NCI-H128 (cell line): Measurements from ENCODE around the gene PROX1.

Experiments
- DNase-seq: peaks from one replicate; lab custom pipeline; 2025; ENCODE audit not compliant: unreplicated experiment; lab: John Stamatoyannopoulos, UW

The PROX1 gene

DNA sequence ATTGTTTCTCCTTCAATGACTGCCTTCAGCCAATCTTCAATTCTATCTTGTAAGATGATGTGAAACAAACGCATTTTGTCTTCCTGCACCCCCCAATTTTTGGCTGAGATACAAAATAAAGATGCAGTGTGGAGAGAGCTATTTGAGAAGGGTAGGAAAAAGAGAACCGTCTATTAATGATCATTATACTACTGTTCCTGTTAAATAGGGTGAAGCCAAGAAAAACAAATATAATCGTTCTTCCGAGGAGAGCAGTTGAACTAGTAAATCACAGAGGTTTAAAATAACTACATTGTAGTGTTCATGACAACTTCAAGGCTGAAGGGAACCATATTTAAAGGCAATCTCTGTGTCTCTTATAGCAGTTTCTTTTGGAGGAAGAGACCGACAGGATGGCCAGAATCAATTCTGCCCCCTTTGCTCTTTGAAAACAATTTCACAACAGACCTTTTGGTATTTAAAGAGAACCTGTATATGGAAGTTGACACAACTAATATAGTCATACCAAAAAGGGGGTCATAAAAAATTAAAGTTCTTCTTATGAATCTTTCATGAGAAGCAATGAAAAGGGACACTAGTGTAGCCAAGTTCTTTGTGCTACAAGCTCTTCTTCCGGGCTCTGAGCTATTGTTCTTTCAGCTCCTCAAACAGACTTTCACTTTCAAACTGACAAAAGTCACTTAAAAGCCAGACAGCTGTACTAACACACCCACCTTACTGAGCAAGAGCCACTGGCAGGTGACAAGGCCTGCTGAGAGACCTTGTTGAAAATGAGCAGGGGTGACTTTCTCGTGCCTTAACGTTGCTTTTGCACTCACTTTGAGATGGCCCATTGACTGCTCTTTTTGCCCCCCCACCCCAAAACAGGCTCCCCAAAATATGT is 30.9 kb downstream of the PROX1 start:
- DNase-seq = no peak

DNA sequence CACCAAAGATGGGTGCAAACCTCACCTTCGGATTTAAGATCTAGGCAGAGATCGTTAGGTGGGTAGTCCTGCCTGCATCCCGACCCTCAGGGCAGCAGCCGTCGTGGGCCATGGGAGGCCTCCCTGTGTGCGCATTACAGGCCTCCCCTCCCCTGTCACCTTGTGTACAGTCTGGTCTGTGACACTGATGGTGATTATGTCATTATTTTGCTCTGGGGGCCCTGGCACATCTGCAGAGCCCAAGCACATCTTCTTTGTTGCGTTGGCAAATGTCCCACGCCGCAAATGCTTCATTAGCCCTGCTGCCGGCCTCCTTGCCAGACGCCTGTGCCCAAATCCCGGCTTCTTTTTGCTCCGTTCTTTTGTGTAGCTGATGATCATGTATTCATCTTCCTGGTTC is 31.7 kb downstream of the PROX1 start:
- DNase-seq = no peak

DNA sequence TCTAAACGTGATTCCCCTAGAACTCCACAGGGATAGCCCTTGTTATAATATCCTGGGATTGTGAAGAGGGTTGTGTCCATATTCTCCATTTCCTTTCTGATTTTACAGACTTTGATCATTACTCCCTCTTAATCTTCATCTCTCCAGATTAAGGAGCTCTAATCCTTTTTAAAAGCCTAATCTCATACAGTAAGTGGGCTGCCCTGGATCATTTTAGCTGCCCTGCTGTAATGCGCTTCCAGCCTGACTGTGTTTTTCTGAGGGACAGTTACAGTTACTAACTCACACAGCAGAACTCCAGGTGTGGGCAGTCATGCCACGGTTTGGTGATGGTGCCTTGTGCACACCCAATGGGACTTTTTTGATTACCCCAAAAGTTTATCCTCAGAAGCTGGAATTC is 33.5 kb downstream of the PROX1 start:
- DNase-seq = no peak

DNA sequence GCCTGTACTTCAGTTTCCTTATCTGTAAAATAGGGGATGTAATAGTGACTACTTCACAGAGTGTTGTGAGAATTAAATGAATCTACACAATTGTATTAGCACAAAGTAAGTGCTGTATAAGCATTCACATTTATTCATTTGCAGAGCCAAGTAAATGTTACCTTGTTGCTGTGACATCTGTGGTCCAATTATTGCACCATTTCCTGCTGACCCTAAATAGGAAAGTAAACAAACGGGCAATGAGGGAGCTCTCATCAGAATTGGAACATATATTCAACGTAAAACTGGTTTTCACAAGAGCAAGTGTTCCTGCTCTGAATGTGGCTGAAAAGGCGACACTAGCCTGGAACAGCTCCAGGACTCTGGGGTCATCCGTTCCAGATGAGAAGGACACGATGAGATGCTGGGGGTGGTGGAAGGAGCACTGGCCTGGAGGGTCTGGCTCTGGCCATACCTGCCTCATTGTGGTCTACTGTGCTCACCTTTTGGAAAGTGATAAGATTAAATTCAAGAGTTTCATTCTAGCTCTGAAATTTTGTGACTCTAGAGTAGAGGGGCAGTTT is 34.5 kb downstream of the PROX1 start:
- DNase-seq = no peak

DNA sequence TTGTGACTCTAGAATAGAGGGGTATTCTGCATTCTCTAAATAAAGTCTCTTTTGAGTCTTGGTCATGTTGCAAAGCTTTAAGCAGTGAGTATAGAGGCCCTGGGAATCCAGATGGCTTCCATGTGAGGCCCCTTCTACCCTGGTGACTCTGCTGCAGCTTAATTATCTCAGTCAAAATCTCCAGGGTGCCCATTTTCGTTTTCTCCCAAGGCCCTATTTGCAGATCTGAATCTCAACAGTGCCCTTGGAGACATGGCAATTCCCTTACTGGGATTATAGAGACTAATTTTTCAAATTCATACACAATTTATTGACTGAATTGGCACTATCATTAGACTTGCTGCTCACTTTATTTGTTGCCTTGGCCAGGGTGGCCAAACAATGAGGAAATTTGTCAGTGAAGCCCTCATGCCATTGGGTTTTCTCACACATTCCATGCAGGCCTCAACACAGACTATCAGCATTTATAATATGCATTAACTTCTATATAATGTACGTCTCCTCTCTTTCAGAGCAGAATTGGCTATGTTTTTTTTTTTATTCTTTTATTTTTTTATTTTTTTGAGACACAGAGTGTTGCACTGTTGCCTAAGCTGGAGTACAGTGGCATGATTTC is 35.1 kb downstream of the PROX1 start:
- DNase-seq = no peak

DNA sequence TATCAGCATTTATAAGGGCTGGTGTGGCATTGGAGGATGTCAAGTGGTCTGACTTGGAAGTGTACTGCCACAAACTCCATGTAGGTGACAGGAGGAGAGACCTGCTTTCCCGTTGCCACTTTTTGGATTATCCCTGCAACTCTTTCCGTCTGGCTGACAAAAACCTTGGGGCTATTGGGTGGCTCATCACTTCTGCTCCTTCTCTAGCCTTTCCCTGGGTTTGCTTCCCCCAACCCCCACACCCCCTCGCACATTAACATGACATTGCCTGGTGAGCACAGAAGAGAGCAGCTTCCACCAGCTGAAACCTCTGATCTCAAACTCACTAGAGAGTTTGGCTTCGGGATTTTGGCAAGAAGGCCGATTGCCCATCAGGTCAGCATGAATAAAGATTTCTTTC is 39.2 kb downstream of the PROX1 start:
- no peak for DNase-seq

DNA sequence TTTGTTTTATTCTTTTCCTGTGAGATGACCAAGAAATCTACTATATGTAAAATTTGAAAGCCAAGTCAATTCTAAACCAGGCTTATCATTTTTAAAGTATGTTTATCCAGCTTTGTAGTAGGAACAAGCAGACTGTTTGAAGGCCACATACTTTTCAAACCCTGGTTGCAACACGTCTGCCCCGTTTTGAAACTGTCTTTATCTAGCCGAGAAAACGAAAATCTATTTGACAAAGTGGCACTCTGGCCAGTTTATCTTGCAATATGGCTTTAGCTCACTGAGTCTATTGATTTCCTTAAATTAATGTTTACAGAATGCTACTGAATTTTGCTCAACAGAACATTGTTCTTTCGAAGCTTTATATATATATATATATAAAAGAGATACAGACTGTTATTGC is 39.7 kb downstream of the PROX1 start:
- DNase-seq = no peak

DNA sequence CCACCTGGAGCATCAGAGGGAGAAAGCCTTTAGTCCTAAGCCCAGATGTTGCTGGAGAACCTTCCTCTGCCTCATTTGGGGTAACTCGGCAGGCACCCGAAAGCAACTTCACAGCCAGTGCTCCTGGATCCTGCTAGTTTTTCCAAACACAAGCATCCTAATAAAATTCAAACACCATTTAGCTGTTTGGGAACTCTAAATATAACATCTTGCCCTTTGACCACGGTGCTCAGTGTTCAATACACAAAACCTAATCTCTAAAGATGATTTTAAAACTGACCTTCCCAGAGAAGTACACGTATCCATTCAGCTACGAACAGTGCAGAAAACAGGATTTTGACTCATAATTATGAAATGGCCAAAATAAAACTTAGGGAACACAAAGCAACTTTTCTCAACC is 40.3 kb downstream of the PROX1 start:
- no peak for DNase-seq

DNA sequence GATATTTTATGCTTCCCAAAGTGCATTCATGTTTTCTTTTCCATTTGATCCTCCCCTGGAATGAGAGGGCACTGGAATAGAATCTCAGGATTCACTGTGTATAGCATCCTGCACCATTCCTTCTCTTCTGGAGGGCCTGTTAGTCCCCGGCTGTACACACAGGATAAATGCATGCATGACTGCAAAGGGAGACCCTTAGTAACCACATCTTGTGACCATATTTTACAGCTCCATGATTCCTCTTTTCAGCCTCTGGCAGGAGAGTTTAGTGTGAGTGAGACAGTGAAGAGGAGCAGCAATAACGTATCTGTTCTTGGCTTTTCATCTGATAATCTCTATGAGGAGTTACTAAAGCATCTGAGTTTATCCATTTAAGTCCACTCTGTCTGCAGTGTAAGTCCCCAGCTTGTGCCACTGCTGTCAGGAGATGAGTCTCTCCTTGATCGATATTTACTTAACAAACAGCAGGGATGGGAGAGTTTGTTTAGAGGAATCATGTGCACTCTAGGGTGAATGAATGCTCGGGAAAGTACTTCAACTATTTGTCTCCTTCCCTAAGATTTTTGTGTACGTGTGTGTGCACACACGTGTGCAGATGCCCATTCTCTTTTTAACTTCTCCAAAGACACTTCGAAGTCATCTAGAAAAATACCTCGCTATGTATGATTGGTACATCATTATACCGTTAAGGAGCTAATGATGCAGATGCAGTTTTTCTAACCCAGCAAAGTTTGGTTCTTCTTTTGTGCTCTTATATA is 41.1 kb downstream of the PROX1 start:
- no peak for DNase-seq

DNA sequence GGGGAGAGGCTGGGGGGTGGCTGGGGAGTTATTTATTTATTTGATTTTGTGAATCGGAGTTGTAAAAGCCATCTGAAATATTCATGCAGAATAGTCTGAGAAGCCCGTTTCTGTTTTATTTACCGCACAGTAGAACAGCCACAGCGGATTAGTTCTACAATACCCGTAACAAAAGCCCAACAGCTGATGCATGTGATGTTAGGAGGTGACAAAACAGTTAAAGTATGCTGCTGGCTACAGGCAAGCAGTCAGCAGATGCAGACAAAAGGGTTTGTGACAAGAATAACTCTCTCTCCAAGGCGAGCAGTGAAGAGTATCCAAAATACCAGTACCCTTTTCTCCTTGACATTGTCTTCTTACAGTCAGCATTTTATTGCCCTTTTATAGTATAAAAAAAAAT is 42.0 kb downstream of the PROX1 start:
- DNase-seq = no peak

DNA sequence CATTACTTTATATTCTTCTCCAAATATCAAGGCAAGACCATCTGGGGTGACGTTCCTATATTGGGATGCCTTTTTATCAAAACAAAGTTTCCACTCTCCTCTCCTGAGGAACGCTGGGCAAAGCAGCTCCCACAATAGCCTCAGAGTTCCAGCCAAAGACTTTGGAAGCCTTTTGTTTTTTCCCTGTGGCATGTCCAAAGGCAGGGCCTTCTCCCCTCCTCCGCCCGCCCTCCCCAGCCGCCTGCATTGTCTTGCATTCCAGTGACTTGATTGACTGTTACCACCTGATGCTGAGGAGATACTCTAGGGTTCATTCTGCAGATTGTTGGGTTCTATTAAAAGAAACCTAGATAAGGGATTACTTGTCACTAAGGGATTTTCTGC is 43.5 kb downstream of the PROX1 start:
- DNase-seq = no peak

DNA sequence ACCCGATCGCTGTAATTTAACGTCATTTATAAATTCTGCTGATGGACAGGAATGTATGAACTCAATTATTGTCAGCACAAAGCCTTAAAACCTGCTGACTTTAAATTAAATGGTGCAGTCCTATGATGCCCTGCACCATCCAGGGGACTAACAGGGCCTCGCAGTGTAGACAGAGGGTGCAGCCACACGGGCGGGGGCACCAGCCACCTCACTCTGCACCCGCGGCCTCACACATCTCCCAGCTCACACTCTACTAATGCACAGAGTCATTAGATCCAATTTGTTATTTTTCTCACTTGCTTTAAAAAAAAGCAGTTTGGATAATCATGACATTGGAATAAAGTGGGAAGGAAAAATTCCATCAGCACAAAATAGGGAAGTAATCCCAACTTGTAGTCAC is 49.7 kb downstream of the PROX1 start:
- DNase-seq = no peak

DNA sequence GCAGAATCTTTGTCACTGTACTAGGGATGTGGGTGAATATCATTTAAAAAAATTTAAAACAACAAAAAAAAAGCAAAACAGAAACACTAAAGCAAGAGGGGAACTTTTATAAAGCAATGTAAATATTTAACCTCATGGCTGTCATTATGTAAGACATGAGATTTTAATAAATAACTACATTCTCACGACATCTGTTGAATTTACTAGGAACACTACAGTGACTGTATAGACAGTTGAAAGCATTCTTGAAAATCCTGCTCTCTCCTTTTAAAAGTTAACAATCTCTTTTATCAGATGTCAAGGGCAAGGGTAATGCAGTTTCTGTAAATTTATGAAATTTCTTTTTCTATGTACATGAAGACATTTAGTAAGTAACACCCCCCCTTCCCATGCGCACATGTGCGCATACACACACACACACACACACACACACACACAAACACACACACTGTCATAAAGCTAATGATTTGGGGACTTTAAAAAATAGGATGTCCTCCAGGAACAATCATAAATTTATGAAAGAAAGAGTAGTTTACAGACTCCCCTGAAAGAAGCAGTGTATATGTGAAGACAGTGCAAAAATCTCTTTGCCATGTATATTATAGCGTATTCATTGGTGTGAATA is 51.7 kb downstream of the PROX1 start:
- no peak for DNase-seq

DNA sequence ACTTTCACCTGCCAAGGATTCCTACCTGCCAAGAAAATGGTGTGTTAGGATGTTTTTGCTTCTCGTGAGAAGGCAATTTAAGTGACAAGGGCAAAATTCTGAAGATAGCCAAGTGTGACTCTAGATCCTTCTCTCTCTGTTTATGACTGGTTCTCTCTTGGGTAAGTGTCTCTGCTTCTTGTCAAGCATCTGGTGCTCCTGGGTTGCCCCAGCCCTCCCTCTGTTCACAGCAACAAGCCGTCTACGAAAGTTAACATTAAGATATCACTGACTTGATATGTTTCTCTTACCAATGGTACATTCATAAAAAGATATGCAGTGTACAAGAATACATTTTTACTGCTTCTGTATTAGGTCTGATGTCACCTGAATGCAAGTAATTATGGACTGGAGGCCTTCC is 55.4 kb downstream of the PROX1 start:
- DNase-seq = no peak

DNA sequence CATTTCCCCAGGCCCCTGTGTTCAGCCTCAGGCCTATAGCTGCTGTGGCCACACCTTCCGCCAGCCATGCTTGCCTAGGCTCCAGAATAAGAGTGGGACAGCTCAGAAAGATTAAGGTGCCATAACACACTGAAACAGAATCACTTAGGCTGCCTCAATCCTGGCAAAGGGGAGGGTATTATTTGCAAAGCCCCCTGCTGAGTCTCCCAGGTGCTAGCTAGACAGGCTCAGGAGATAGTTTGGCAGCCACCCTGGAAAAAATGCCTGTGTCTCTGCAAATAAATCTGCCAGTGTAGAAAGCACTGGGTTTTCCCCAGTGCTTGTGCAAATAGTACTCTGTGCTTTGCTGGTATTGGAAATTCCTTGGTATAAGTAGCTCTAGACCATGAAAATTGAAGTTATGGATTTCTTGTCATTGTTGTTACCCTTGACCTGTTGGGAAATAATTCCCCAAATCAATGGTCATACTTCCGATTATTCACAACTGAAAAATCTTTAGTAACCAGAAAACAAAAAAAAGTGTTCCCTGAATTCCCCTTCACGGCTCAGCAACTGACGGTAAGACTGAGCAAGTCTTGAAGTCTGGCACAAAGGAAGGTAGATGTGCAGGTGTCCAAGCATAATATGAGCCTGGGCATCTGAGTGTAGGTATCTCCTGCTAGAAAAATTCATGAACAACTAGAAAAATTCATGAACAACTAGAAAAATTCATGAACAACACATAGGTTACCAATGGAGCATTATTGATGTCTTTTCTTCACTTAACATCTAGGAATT is 56.9 kb downstream of the PROX1 start:
- DNase-seq = no peak

DNA sequence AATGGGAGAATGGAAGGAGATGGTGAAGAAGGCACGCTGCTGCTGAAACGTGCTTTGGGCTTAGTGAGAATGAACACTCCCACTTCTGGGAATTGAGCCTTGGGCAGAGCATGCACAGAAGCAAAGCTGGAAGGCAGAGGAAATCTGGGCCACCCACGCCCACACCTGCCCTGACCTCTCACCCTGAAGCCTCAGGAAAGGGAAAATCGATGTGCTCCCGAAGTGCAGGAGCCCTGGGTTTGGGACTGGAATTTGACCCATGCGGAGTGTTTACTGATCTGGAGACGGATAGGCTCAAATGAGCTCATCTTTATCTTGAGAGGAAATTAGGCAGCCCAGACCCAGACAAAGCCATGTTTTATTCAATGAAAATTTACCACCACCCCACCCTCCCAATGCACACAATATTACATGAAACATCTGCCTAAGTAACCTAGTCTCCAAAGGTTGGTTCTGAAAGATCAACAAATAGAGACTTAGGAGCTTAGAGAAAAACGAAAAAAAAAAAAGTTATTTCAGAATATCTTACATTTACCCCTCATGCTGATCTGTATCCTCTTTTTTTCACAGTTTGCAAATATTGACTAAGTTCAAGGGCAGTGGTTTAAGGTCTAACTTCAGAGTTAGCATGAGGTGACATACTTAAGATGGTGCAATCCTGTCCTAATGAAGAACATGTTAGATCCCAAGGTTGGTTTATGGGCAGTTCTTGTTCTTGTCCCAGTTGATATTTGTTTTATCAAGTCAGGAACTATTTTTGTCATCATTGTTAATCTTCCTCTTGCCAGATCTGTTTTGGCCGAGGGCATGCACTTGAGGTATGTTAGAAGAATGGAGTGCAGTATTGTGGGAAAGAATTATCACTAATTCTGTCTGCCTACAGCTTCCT is 63.0 kb downstream of the PROX1 start:
- no peak for DNase-seq

DNA sequence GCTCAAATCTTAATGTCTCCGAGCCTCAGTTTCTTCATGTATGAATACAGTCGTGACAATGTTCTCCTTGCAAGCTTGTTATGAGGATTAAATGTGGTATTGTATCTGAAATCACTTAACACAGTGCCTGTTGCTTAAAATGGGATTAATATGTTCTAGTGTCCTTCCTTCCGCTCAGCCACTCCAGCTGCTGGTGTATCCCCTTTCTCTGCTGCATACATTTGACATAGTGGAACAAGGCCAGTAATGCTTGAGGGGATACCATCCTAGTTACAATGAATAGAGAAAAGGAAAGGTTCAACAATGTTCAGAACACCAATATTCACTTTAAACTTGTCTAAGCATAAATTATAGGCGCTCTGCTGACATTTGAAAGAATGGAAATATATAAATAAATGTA is 64.0 kb downstream of the PROX1 start:
- no peak for DNase-seq

DNA sequence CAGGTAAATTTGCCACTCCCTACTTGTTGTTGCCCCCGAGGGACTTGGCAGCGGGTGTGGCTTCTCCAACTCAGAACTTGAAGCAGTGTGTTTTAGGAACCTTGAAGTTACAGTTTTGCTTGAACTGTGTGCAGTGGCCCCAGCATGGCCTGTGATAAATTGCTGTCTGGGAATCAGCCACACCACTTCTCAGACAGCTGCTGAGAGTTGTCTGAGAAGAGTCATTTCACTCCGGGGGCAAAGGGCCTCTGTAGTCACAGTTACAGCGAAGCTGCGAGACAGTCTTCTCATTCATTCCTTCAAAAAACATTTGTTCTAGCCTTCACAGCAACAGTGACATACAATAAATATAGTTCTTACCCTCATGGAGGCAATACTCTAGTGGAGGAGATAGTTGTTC is 70.3 kb downstream of the PROX1 start:
- no peak for DNase-seq

DNA sequence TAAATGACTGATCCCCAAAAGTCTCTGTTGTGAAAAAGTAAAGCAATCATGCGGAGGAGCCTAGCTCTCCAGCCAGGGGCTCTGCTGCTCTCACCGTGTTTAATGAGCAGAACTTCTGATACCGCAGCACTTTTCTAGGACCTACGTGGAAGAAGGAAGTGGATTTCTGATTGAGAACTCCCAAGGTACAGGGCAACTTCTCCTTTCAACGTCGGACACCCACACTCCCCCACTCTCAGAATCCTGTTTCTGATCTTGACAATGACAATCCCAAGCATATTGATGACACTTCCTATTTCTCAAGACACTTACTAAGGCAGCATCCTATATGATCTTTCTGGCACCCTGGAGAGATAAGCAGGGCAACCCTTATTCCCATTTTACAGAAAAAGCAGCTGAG is 78.4 kb downstream of the PROX1 start:
- no peak for DNase-seq

DNA sequence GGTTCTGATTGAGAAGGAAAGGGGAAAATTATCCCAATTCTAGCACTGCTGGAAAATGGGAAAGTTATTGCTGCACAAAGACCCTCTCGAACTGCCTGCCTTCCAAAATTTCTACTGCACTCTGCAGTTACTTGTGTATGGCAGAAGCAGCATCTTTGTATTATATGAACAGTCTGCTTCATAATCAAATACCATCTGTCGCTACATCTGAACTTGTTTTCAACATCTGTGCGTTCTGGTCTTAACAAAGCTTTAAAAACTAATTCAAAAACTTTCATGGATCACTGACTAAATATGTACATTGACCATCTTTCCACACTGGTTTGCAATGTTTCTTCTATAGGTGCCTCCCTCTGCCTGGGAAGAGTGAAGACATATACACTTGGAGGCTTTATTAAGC is 79.2 kb downstream of the PROX1 start:
- no peak for DNase-seq
